GM06990 (cell line): ENCODE results near the gene ETS1.

Experiments
- DNase-seq: peaks from one replicate; pipeline ENCODE4 v3.0.0-alpha.2; 2011; ENCODE audit not compliant: insufficient read length; ENCODE audit errors: extremely low read depth
- H3K27me3 ChIP-seq: replicated peaks from 2 replicates; pipeline ENCODE4 v1.6.0; 2011; ENCODE audit warnings: low read length; ENCODE audit not compliant: control insufficient read depth, insufficient read depth
- H3K36me3 ChIP-seq: 2 replicates; pipeline ENCODE4 v1.5.1; 2011; ENCODE audit warnings: low read length; ENCODE audit not compliant: control insufficient read depth, insufficient read depth
- H3K4me3 ChIP-seq: replicated peaks from 2 replicates; pipeline ENCODE4 v1.5.1; 2011; ENCODE audit warnings: low read depth, mild to moderate bottlenecking, control low read depth, low read length
- CTCF ChIP-seq: IDR thresholded peaks from 2 replicates; pipeline ENCODE4 v1.5.1; 2011; ENCODE audit warnings: low read length, control low read depth, mild to moderate bottlenecking, inconsistent platforms; ENCODE audit not compliant: insufficient read depth, poor library complexity, severe bottlenecking

ETS1 gene

GRCh38 chr11:128524172-128524571 is 63.2 kb downstream of the ETS1 start:
- no peak for TF ChIP-seq CTCF
- Histone ChIP-seq H3K27me3 (no peaks in the 10 kb centered on the region), H3K4me3 (no peak overlapping the region), H3K36me3 (no peaks in the 10 kb centered on the region)
- no peak for DNase-seq

GRCh38 chr11:128523641-128524040 is 63.7 kb downstream of the ETS1 start:
- TF ChIP-seq CTCF, result no peak
- H3K27me3 ChIP-seq, result no peaks in the 10 kb centered on the region

GRCh38 chr11:128522943-128523518 is 64.3 kb downstream of the ETS1 start:
- H3K36me3 ChIP-seq, result no peaks in the 10 kb centered on the region
- no peak for TF ChIP-seq CTCF
- no peaks in the 10 kb centered on the region for H3K27me3 ChIP-seq
- DNase-seq, result no peak
- H3K4me3 ChIP-seq, result peak overlapping the region; percentile 70

More at GRCh38 chr11:128523641-128524040, 63.7 kb downstream of the ETS1 start:
- Histone ChIP-seq H3K4me3 (no peak overlapping the region), H3K36me3 (no peaks in the 10 kb centered on the region)
- no peak for DNase-seq

GRCh38 chr11:128522055-128522942 is 65.1 kb downstream of the ETS1 start:
- DNase-seq, result peak; percentile 93
- Histone ChIP-seq H3K4me3 (peak overlapping the region; percentile 72), H3K36me3 (no peaks in the 10 kb centered on the region), H3K27me3 (no peaks in the 10 kb centered on the region)
- no peak for TF ChIP-seq CTCF

GRCh38 chr11:128521682-128522054 is 65.7 kb downstream of the ETS1 start:
- no peak for DNase-seq
- H3K36me3 ChIP-seq, result no peaks in the 10 kb centered on the region
- H3K27me3 ChIP-seq, result no peaks in the 10 kb centered on the region
- no peak for TF ChIP-seq CTCF
- H3K4me3 ChIP-seq, result peak overlapping the region; percentile 72
